Measurements from ENCODE around the gene GSK3A.

DNA sequence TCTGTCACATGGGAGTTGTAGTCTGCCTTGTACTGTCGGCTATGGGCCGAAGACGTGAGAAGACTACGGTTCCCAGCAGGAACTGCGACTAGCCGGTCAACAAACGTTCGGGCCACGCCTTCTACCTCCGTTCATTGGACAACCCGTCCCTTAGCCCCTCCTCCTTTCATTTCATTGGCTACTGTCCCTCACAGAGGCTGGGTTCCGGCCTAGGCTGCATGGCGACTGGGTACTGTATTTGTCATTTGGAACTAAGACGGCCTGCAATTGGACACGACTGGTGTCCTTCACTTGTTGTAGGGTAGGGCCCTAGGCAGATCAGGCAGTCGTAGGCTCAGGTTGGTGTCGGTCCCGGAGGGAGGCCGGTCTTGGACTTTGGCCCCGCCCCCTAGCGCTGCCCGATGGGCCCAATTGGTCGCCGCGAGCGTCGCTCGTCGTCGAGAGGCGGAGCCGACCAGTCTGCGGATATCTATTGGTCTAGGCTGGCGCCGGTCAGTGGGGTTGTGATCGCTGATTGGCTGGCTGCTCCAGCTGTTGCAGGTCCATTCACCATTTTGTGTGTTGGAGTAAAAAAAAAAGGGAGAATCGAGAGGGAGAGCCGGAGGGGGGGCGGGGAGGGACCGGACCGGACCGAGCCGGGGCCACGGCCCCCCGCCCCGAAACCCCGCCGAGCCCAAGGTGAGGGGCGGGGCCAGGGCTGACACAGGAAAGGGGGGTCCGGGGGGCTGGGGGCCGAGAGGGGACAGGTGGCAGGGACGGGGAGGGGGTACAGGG lies 26.5 kb upstream of the GSK3A start, which contains the start of gene CIC:
- TF ChIP-seq EP300 (IDR thresholded peaks at IDR 0.05) (no peak), POLR2A (IDR thresholded peaks at IDR 0.05; ENCODE audit: low read depth) (no peak), POLR2AphosphoS5 (IDR thresholded peaks at IDR 0.05) (peak in 1 of 2 donors; percentile 74)
- TF ChIP-seq, protein P1, sequence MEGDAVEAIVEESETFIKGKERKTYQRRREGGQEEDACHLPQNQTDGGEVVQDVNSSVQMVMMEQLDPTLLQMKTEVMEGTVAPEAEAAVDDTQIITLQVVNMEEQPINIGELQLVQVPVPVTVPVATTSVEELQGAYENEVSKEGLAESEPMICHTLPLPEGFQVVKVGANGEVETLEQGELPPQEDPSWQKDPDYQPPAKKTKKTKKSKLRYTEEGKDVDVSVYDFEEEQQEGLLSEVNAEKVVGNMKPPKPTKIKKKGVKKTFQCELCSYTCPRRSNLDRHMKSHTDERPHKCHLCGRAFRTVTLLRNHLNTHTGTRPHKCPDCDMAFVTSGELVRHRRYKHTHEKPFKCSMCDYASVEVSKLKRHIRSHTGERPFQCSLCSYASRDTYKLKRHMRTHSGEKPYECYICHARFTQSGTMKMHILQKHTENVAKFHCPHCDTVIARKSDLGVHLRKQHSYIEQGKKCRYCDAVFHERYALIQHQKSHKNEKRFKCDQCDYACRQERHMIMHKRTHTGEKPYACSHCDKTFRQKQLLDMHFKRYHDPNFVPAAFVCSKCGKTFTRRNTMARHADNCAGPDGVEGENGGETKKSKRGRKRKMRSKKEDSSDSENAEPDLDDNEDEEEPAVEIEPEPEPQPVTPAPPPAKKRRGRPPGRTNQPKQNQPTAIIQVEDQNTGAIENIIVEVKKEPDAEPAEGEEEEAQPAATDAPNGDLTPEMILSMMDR (IDR thresholded peaks at IDR 0.05): peak in 1 of 3 experiments; percentile 31
